Tibial artery (tissue), 4 donors: ENCODE data around the gene ATL2.

Source experiments
- DNase-seq, 2 donors: peaks; one replicate each; pipeline ENCODE4 v3.0.0-alpha.2; 2019
- H3K27ac ChIP-seq, 2 donors: fragments of 200-600 bp; sonication (generic) in 1 of 2; 1 replicate in 1 of 2; 2 replicates in 1 of 2; pipeline ENCODE4 v1.5.1; 2018 to 2019; ENCODE audit warnings: mild to moderate bottlenecking in 1 of 2
- H3K27me3 ChIP-seq, 2 donors: fragments of 200-600 bp; sonication (generic) in 1 of 2; one replicate each; pipeline versions ENCODE4 v1.5.1 to v1.6.0; 2016 to 2019
- H3K36me3 ChIP-seq, 3 donors: fragments of 200-600 bp; sonication (generic) in 2 of 3; one replicate each; pipeline ENCODE4 v1.5.1; 2016 to 2019; ENCODE audit warnings: mild to moderate bottlenecking in 2 of 3
- H3K4me1 ChIP-seq, 4 donors: fragments of 200-600 bp; sonication (generic) in 2 of 4; 1 replicate in 3 of 4; 2 replicates in 1 of 4; pipeline ENCODE4 v1.5.1; 2016 to 2019
- H3K4me3 ChIP-seq, 2 donors: fragments of 200-600 bp; sonication (generic) in 1 of 2; 1 replicate in 1 of 2; 2 replicates in 1 of 2; pipeline ENCODE4 v1.5.1; 2018 to 2019; ENCODE audit warnings: mild to moderate bottlenecking in 2 of 2
- H3K9me3 ChIP-seq, 3 donors: fragments of 200-600 bp; sonication (generic) in 1 of 3; one replicate each; pipeline ENCODE4 v1.5.1; 2016 to 2019
- intact Hi-C: fragments of 100-400 bp; cut with DNase I; formaldehyde crosslinking; loops from one replicate; pipeline ENCODE4 v1.15.0; 2023; ENCODE audit warnings: low total_unique reads
- TF ChIP-seq, protein P1 (sequence below), 2 experiments: fragments of 200-600 bp in 1 of 2; fragments of 450-650 bp in 1 of 2; IDR thresholded peaks; one replicate each; pipeline ENCODE4 v1.5.1; 2017 to 2019; ENCODE audit warnings: antibody characterized with exemption in 2 of 2, mild to moderate bottlenecking in 1 of 2, moderate library complexity in 1 of 2

The ATL2 gene

DNA sequence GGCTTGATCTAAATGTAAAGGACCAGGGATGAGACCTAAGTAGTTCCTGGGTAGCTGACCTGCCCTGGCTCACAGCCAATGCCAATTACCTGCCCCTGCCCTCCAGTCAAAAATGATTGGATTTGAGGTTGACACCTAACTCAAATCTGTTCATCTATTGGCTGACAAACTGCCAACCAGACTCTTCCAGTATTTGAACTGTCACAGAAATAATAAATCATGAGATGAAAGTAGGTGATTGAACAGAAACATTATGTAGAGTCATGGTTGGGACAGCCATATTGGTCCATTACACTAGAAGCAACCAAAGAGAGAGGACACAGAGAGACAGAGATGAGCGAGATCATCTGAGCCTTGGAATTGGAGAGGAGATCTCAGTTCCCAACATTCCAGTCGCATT is 109.1 kb downstream of the ATL2 start:
- no peak for DNase-seq
- TF ChIP-seq, protein P1, sequence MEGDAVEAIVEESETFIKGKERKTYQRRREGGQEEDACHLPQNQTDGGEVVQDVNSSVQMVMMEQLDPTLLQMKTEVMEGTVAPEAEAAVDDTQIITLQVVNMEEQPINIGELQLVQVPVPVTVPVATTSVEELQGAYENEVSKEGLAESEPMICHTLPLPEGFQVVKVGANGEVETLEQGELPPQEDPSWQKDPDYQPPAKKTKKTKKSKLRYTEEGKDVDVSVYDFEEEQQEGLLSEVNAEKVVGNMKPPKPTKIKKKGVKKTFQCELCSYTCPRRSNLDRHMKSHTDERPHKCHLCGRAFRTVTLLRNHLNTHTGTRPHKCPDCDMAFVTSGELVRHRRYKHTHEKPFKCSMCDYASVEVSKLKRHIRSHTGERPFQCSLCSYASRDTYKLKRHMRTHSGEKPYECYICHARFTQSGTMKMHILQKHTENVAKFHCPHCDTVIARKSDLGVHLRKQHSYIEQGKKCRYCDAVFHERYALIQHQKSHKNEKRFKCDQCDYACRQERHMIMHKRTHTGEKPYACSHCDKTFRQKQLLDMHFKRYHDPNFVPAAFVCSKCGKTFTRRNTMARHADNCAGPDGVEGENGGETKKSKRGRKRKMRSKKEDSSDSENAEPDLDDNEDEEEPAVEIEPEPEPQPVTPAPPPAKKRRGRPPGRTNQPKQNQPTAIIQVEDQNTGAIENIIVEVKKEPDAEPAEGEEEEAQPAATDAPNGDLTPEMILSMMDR (IDR thresholded peaks at IDR 0.05), result no peak
- H3K36me3 ChIP-seq, result no peaks in the 10 kb centered on the region
- intact Hi-C loops, result no loop called here
- no peaks in the 10 kb centered on the region for H3K4me1 ChIP-seq
- no peaks in the 10 kb centered on the region for H3K9me3 ChIP-seq
- no peaks in the 10 kb centered on the region for H3K27me3 ChIP-seq
- no peak overlapping the region for H3K4me3 ChIP-seq
- no peak overlapping the region for H3K27ac ChIP-seq

DNA sequence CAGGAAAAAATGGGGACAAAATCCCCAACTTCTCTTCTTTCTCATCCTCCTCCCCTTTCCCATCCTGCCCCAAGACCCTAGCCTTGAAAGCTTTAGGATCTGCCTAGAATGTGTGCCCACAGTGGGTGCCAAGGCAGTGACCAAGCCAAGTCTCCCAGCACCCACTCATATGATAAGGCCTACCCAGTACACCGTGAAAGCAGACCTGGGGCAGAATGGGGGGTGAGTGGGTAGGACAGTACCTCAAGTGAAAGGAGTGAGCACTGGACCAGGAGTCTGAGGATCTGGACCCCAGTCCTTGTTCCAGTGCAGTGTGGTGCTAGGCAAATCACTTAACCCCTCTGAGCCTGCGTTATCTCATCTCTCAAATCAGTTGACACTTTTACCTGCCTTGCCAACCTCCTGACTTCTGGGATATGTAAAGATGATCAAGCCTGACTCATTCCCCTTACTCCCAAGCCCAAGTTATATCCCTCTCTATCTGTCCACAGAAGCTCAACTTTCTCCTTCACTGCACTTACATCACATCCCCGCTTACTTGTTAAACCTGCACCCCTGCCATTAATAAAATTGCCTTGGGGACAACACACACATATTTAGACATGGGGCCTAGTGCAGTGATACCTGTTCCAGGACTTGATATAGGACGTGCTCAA is 109.7 kb downstream of the ATL2 start:
- no peaks in the 10 kb centered on the region for H3K36me3 ChIP-seq
- H3K4me3 ChIP-seq, result no peak overlapping the region
- intact Hi-C loops, result no loop called here
- no peaks in the 10 kb centered on the region for H3K27me3 ChIP-seq
- TF ChIP-seq, protein P1 (IDR thresholded peaks at IDR 0.05), result no peak
- H3K27ac ChIP-seq, result no peak overlapping the region
- no peak for DNase-seq
- H3K9me3 ChIP-seq, result no peaks in the 10 kb centered on the region
- no peaks in the 10 kb centered on the region for H3K4me1 ChIP-seq

DNA sequence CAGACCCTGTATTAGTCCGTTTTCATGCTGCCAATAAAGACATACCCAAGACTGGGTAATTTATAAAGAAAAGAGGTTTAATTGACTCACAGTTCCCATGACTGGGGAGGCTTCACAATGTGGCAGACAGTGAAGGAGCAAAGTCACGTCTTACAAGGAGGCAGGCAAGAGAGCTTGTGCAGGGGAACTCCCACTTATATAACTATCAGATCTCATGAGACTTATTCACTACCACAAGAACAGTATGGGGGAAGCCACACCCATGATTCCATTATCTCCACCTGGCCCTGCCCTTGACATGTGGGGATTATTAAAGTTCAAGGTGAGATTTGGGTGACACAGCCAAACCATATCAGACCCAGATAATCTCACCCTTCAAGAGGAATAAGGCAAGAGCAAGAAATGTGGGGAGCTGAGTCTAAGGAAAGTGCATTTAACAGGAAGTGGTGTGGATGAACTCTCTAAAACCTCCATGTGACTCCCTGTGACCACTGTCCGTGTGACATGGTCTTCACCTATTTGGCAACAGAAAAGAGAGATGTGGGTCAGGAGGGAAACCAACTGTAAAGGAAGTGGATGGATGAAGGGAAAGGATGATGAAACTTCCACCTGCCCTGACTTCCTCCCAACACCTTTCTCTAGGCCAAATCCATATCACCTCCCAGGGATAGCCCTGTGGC is 110.6 kb downstream of the ATL2 start:
- Histone ChIP-seq H3K9me3 (no peaks in the 10 kb centered on the region), H3K27ac (no peak overlapping the region), H3K4me3 (no peak overlapping the region), H3K36me3 (no peaks in the 10 kb centered on the region), H3K4me1 (no peaks in the 10 kb centered on the region), H3K27me3 (no peaks in the 10 kb centered on the region)
- intact Hi-C loops, result no loop called here
- TF ChIP-seq, protein P1 (IDR thresholded peaks at IDR 0.05), result no peak
- no peak for DNase-seq

- Histone ChIP-seq H3K4me3 (no peak overlapping the region), H3K9me3 (no peaks in the 10 kb centered on the region), H3K27me3 (no peaks in the 10 kb centered on the region), H3K4me1 (no peaks in the 10 kb centered on the region), H3K36me3 (no peaks in the 10 kb centered on the region), H3K27ac (no peak overlapping the region)
- TF ChIP-seq, protein P1 (IDR thresholded peaks at IDR 0.05), result no peak
- intact Hi-C loops, result no loop called here
- no peak for DNase-seq
These were observed 111.6 kb downstream of the ATL2 start for GRCh38 chr2:38265461-38265860.

DNA sequence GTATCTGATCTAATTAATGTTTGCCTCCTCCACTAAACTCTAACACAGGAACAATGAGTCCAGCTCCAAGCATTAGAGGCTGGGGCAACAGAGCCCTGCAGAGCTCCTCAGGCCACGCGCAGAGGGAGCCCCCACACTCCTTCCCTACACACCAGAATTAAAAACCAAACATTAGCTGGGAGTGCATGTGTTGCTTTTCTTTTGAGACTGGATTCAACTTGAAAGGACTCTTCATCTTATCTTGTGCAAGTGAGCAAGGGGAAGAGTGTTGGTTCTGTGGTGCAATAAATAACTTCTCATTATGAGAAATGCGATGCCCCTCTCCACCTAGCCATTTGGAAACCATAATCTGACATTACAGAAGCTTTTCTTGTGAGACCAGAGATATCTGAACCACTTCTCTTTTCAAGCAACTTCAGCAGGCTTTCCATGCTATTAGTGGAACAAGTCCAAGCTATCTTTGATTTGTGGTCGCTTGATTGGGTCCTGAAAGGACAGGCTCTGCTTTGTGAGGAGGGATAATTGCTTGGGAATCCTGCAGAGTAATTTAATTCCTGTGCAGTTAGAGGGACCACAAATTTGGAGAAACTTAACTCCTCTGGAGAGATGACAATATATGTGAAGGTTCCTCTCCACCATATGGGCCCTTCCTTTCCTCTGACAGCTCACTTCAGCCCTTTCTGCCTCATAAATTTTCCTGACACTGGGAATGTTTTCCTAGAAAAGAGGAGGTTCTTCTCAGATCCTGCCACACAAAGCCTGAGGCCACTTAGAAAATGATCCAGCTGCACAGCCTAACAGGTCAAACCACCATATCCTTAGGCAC is 112.5 kb downstream of the ATL2 start:
- Histone ChIP-seq H3K36me3 (no peaks in the 10 kb centered on the region), H3K4me3 (no peak overlapping the region), H3K27me3 (no peaks in the 10 kb centered on the region), H3K9me3 (no peaks in the 10 kb centered on the region), H3K27ac (no peak overlapping the region), H3K4me1 (no peaks in the 10 kb centered on the region)
- TF ChIP-seq, protein P1 (IDR thresholded peaks at IDR 0.05), result no peak
- intact Hi-C loops, result no loop called here
- no peak for DNase-seq
